Measurements from ENCODE around the gene TTC16. TPM values are rescaled to one million over a fixed set of nuclear protein-coding genes. Genes with fewer than 3 reads are reported as not detected.

The TTC16 gene
- total RNA-seq, 3 donors from 2014 or later, result under 0.01 to 0.59 (median 0.16) TPM

- Histone ChIP-seq H3K4me3 (no peak overlapping the region), H3K9me3 (no peaks in the 10 kb centered on the region), H3K27me3 (no peaks in the 10 kb centered on the region), H3K4me1 (no peaks in the 10 kb centered on the region), H3K27ac (no peak overlapping the region), H3K36me3 (no peaks in the 10 kb centered on the region)
- no peak for DNase-seq (ENCODE audit: low spot score in 2 of 2)
- intact Hi-C loops (cut with DNase I; ENCODE audit: low total_unique reads), result no loop called here
- no peak for TF ChIP-seq POLR2AphosphoS5 (IDR thresholded peaks at IDR 0.05)
These were observed 10.1 kb upstream of the TTC16 start for GRCh38 chr9:127705577-127706379.

- no peak for TF ChIP-seq POLR2AphosphoS5 (IDR thresholded peaks at IDR 0.05)
- no peak for TF ChIP-seq CTCF (IDR thresholded peaks at IDR 0.05)
- TF ChIP-seq POLR2A (IDR thresholded peaks at IDR 0.05), result no peak
- Histone ChIP-seq H3K4me3 (no peak within 1 kb of the TSS), H3K27me3 (no peaks in the 10 kb centered on the region), H3K9me3 (no peaks in the 10 kb centered on the region), H3K36me3 (no peaks in the 10 kb centered on the region), H3K27ac (no peak within 1 kb of the TSS), H3K4me1 (no peaks in the 10 kb centered on the region)
- DNase-seq (ENCODE audit: low spot score in 2 of 2), result no peak
- intact Hi-C loops (cut with DNase I; ENCODE audit: low total_unique reads), result no loop called here
These were observed 9.0 kb upstream of the TTC16 start, which contains the start of gene CFAP157 for GRCh38 chr9:127706836-127707241. Gene CFAP157, plus strand, starts transcription at chr9:127706988. Its CDS starts 44 bp downstream, at chr9:127707032.

- intact Hi-C loops (cut with DNase I; ENCODE audit: low total_unique reads), result no loop called here
- no peak overlapping the region for H3K27ac ChIP-seq
- no peak for DNase-seq (ENCODE audit: low spot score in 2 of 2)
- H3K9me3 ChIP-seq, result no peaks in the 10 kb centered on the region
- H3K4me3 ChIP-seq, result no peak overlapping the region
- H3K4me1 ChIP-seq, result no peaks in the 10 kb centered on the region
- TF ChIP-seq POLR2AphosphoS5 (IDR thresholded peaks at IDR 0.05) (no peak), CTCF (IDR thresholded peaks at IDR 0.05) (peak in 1 of 3 donors; percentile 11)
- H3K27me3 ChIP-seq, result no peaks in the 10 kb centered on the region
- no peaks in the 10 kb centered on the region for H3K36me3 ChIP-seq
These were observed 8.1 kb upstream of the TTC16 start for GRCh38 chr9:127707766-127708165.

- no peaks in the 10 kb centered on the region for H3K4me1 ChIP-seq
- H3K36me3 ChIP-seq, result no peaks in the 10 kb centered on the region
- no peak for DNase-seq (ENCODE audit: low spot score in 2 of 2)
- no peaks in the 10 kb centered on the region for H3K27me3 ChIP-seq
- H3K4me3 ChIP-seq, result no peak overlapping the region
- TF ChIP-seq CTCF (IDR thresholded peaks at IDR 0.05), result no peak
- no peak for TF ChIP-seq POLR2AphosphoS5 (IDR thresholded peaks at IDR 0.05)
- TF ChIP-seq POLR2A (IDR thresholded peaks at IDR 0.05), result no peak
- H3K9me3 ChIP-seq, result no peaks in the 10 kb centered on the region
- intact Hi-C loops (cut with DNase I; ENCODE audit: low total_unique reads), result no loop called here
- H3K27ac ChIP-seq, result no peak overlapping the region
These were observed 6.8 kb upstream of the TTC16 start for GRCh38 chr9:127708952-127709587.

GRCh38 chr9:127710204-127710783, 5.6 kb upstream of the TTC16 start:
- Histone ChIP-seq H3K36me3 (no peaks in the 10 kb centered on the region), H3K27me3 (no peaks in the 10 kb centered on the region), H3K4me1 (peaks cover 0 to 5% of the 10 kb centered on the region in 2 donors), H3K4me3 (no peak overlapping the region), H3K9me3 (no peaks in the 10 kb centered on the region), H3K27ac (no peak overlapping the region)
- no peak for DNase-seq (ENCODE audit: low spot score in 2 of 2)
- intact Hi-C loops (cut with DNase I; ENCODE audit: low total_unique reads), result no loop called here
- no peak for TF ChIP-seq POLR2A (IDR thresholded peaks at IDR 0.05)
- TF ChIP-seq POLR2AphosphoS5 (IDR thresholded peaks at IDR 0.05), result no peak
- no peak for TF ChIP-seq CTCF (IDR thresholded peaks at IDR 0.05)
